Left kidney (tissue), 2 donors: ENCODE measurements around the gene FGD3. TPM values are rescaled to one million over a fixed set of nuclear protein-coding genes. Genes with fewer than 3 reads are reported as not detected.
"Not testable (repeated sequence)": the region's sequence is repeated elsewhere in the genome, so short reads cannot be mapped to it uniquely, and the experiment has no call there.

ENCODE experiments used
- DNase-seq: peaks from one replicate; pipeline ENCODE4 v3.0.0-alpha.2; 2013
- polyA plus RNA-seq: library from polyadenylated mRNA; unstranded; fragments of 120-200 nt; gene quantifications from one replicate; pipeline ENCODE4 v1.2.1, GENCODE V29; 2013; ENCODE audit not compliant: insufficient read length

Gene FGD3
- polyA plus RNA-seq, 1 donor, result 6.5 TPM

- DNase-seq, result no peak
These were observed 58.6 kb downstream of the FGD3 start for GRCh38 chr9:93005876-93006275.

GRCh38 chr9:93007529-93008058, 60.3 kb downstream of the FGD3 start:
- no peak for DNase-seq

- no peak for DNase-seq
These were observed 61.1 kb downstream of the FGD3 start for GRCh38 chr9:93008457-93008856.

GRCh38 chr9:93009337-93010015, 62.2 kb downstream of the FGD3 start:
- no peak for DNase-seq

GRCh38 chr9:93010056-93010455, 62.7 kb downstream of the FGD3 start:
- DNase-seq, result no peak

- no peak for DNase-seq
These were observed 63.4 kb downstream of the FGD3 start for GRCh38 chr9:93010704-93011103.

GRCh38 chr9:93011114-93011513, 63.8 kb downstream of the FGD3 start:
- DNase-seq, result no peak

GRCh38 chr9:93012963-93013855, 65.9 kb downstream of the FGD3 start:
- no peak for DNase-seq

- DNase-seq, result no peak
These were observed 66.7 kb downstream of the FGD3 start for GRCh38 chr9:93013856-93014582.

GRCh38 chr9:93015190-93015589, 67.9 kb downstream of the FGD3 start:
- not testable (repeated sequence) for DNase-seq

- DNase-seq, result no peak
These were observed 70.3 kb downstream of the FGD3 start for GRCh38 chr9:93017621-93018020.

- no peak for DNase-seq
These were observed 72.8 kb downstream of the FGD3 start for GRCh38 chr9:93020151-93020550.

- DNase-seq, result no peak
These were observed 73.7 kb downstream of the FGD3 start for GRCh38 chr9:93020771-93021670.

GRCh38 chr9:93022066-93022465, 74.7 kb downstream of the FGD3 start:
- no peak for DNase-seq

GRCh38 chr9:93022721-93023520, 75.6 kb downstream of the FGD3 start:
- no peak for DNase-seq

- no peak for DNase-seq
These were observed 76.1 kb downstream of the FGD3 start for GRCh38 chr9:93023521-93023815.

GRCh38 chr9:93024646-93024910, 77.3 kb downstream of the FGD3 start:
- no peak for DNase-seq

GRCh38 chr9:93024986-93025630, 77.8 kb downstream of the FGD3 start:
- no peak for DNase-seq

- DNase-seq, result no peak
These were observed 78.4 kb downstream of the FGD3 start for GRCh38 chr9:93025736-93026135.

- DNase-seq, result no peak
These were observed 79.3 kb downstream of the FGD3 start for GRCh38 chr9:93026640-93027039.

GRCh38 chr9:93027750-93028149, 80.4 kb downstream of the FGD3 start:
- no peak for DNase-seq
